ENCODE results near the gene GAL3ST3. TPM values are rescaled to one million over a fixed set of nuclear protein-coding genes. Genes with fewer than 3 reads are reported as not detected.
A peak's percentile ranks its signal among the peaks of the same experiment; 100 is the strongest.

The GAL3ST3 gene
- total and polyA plus RNA-seq, 7 donors: 0.03 to 0.36 TPM; not detected in 5

- Histone ChIP-seq H3K9me3 (no peaks in the 10 kb centered on the region), H3K4me1 (no peaks in the 10 kb centered on the region), H3K4me3 (no peak overlapping the region), H3K27me3 (ENCODE audit: insufficient read depth in 3 of 3, low read length in 2 of 3) (no peaks in the 10 kb centered on the region), H3K27ac (no peak overlapping the region), H3K36me3 (ENCODE audit: insufficient read depth in 1 of 2, low read depth in 1 of 2) (peaks cover 2 to 22% of the 10 kb centered on the region in 2 donors)
- no peak for TF ChIP-seq CTCF (IDR thresholded peaks at IDR 0.05)
- ATAC-seq (no peak), DNase-seq (no peak)
- intact Hi-C loops (cut with DNase I): no loop called here
- WGBS, 3 donors: 94 to 98% (median 97%) methylated on average over 4 of the region's 4 CpGs
Measured at GRCh38 chr11:66075273-66075672, 26.3 kb upstream of the GAL3ST3 start.

DNA sequence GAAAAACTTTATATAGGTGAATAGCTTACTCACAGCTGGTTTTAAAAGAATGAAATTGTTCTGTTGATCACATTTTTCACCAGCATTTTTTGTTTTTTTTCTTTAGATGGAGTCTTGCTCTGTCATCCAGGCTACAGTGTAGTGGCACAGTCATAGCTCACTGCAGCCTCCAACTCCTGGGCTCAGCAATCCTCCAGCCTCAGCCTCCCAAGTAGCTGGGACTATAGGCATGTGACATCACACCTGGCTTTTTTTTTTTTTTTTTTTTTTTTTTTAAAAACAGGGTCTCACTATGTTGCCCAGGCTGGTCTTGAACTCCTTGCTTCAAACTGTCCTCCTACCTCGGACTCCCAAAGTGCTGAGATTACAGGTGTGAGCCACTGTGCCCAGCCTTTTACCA is 24.7 kb upstream of the GAL3ST3 start:
- Histone ChIP-seq H3K27ac (no peak overlapping the region), H3K4me1 (peaks cover 11% of the 10 kb centered on the region), H3K27me3 (ENCODE audit: insufficient read depth in 3 of 3, low read length in 2 of 3) (no peaks in the 10 kb centered on the region), H3K9me3 (no peaks in the 10 kb centered on the region), H3K4me3 (no peak overlapping the region), H3K36me3 (ENCODE audit: insufficient read depth in 1 of 2, low read depth in 1 of 2) (peaks cover 2 to 27% of the 10 kb centered on the region in 2 donors)
- no peak for TF ChIP-seq CTCF (IDR thresholded peaks at IDR 0.05)
- WGBS, 3 donors: 93 to 100% (median 98%) methylated on average over 1 of the region's 1 CpG
- intact Hi-C loops (cut with DNase I): no loop called here
- DNase-seq (no peak), ATAC-seq (no peak)

DNA sequence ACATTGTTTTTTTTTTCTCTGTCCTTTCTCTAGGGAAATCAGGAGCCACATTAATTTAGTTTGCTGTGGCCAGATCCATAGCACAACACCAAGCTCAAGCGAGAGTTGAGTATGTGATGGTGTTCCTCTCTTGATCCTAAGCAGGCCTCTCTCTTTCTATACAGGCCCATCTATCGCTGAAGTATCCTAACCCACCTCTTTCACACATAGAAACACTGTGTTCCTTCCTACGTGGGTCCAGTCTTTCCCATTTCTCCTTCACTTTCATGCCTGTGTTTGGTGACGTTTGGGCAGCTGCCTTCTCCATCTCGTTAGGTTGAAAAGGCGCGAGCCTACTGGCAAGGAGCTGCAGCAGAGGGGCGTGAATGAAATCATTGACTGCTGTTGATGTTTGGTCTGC is 23.6 kb upstream of the GAL3ST3 start:
- Histone ChIP-seq H3K27me3 (ENCODE audit: insufficient read depth in 3 of 3, low read length in 2 of 3) (no peaks in the 10 kb centered on the region), H3K27ac (no peak overlapping the region), H3K4me3 (no peak overlapping the region), H3K9me3 (no peaks in the 10 kb centered on the region), H3K36me3 (ENCODE audit: insufficient read depth in 1 of 2, low read depth in 1 of 2) (peaks cover 7 to 38% of the 10 kb centered on the region in 2 donors), H3K4me1 (peaks cover 19% of the 10 kb centered on the region)
- no peak for ATAC-seq
- no peak for DNase-seq
- intact Hi-C loops (cut with DNase I): no loop called here
- no peak for TF ChIP-seq CTCF (IDR thresholded peaks at IDR 0.05)
- whole genome bisulfite sequencing, 3 donors: 66 to 76% (median 75%) methylated on average over 8 of the region's 8 CpGs

DNA sequence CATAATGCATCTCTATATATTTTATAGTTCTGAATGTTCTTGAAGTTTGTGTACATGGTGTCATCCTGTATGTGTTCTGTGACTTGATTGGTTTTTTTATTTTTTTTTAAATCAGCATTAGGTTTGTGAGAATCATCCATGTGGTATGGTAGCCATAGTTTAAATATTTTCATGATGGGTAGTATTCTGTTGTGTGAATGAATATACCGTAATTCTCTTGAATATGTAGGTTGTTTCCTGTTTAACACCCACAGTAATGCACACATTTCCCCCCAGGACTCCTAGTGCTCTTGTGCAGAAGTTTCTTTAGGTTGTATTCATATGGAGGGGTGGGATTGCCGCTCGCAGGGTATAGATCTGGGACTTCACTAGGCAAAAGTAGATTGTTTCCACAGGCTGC is 23.1 kb upstream of the GAL3ST3 start:
- Histone ChIP-seq H3K36me3 (ENCODE audit: insufficient read depth in 1 of 2, low read depth in 1 of 2) (peaks cover 9 to 43% of the 10 kb centered on the region in 2 donors), H3K27me3 (ENCODE audit: insufficient read depth in 3 of 3, low read length in 2 of 3) (no peaks in the 10 kb centered on the region), H3K4me3 (peak overlapping the region; percentile 93), H3K4me1 (peaks cover 19% of the 10 kb centered on the region), H3K27ac (no peak overlapping the region), H3K9me3 (no peaks in the 10 kb centered on the region)
- 90 to 96% (median 91%) methylated on average over 3 of the region's 3 CpGs for WGBS, 3 donors
- ATAC-seq (no peak), DNase-seq (no peak)
- no peak for TF ChIP-seq CTCF (IDR thresholded peaks at IDR 0.05)
- intact Hi-C loops (cut with DNase I): no loop called here

DNA sequence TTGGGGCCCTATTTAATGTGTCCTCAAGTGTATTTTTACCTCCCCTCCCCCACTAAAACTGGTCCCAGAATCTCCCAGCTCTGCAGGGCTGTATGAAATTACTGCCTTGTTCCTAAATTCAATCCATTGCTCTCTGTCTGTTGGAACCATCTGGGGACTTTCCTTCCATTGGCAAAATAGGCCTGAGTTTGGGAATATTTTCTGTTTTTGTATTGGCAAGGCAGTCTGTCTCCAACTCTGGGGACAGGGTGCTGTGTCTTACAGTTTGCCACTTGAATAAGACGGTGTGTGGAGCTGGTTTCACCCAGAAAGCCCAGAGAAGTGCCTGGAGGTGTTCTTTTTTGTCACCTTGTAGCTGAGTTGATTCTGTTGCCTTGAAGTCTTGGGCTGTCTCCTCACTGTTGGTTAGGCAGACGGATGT is 22.4 kb upstream of the GAL3ST3 start:
- ATAC-seq (no peak), DNase-seq (no peak)
- H3K27ac ChIP-seq: peak overlapping the region; percentile 81
- no peaks in the 10 kb centered on the region for H3K27me3 ChIP-seq (ENCODE audit: insufficient read depth in 3 of 3, low read length in 2 of 3)
- no peaks in the 10 kb centered on the region for H3K9me3 ChIP-seq
- intact Hi-C loops (cut with DNase I): no loop called here
- WGBS, 3 donors: 36 to 53% (median 37%) methylated on average over 2 of the region's 2 CpGs
- TF ChIP-seq CTCF (IDR thresholded peaks at IDR 0.05): no peak
- H3K4me3 ChIP-seq: peak overlapping the region; percentile 93
- H3K4me1 ChIP-seq: peaks cover 19% of the 10 kb centered on the region
- peaks cover 9 to 50% of the 10 kb centered on the region in 2 donors for H3K36me3 ChIP-seq (ENCODE audit: insufficient read depth in 1 of 2, low read depth in 1 of 2)
